SKM-1 (cell line): ENCODE data around the gene AKIP1.

Experiments
- DNase-seq: peaks from one replicate; lab custom pipeline; 2025; ENCODE audit not compliant: unreplicated experiment; lab: John Stamatoyannopoulos, UW

Gene AKIP1

GRCh38 chr11:8956860-8957259 lies 45.9 kb downstream of the AKIP1 start:
- no peak for DNase-seq

- peak; percentile 59 for DNase-seq
Observed at GRCh38 chr11:8959546-8960166, 48.7 kb downstream of the AKIP1 start.

- DNase-seq: no peak
Observed at GRCh38 chr11:8961401-8961800, 50.4 kb downstream of the AKIP1 start.

GRCh38 chr11:8962841-8963240 lies 51.9 kb downstream of the AKIP1 start:
- no peak for DNase-seq

- DNase-seq: peak; percentile 27
Observed at GRCh38 chr11:8963569-8964323, 52.8 kb downstream of the AKIP1 start.

GRCh38 chr11:8964324-8965320 lies 53.6 kb downstream of the AKIP1 start, which contains the start of gene TMEM9B:
Gene TMEM9B, minus strand, starts transcription at chr11:8964442. Its CDS starts 129 bp downstream, at chr11:8964313.
- DNase-seq: peak; percentile 71

GRCh38 chr11:8967184-8967583 lies 56.2 kb downstream of the AKIP1 start:
- DNase-seq: no peak
